Glomerular endothelial cell (primary cell): Measurements from ENCODE around the gene VAT1L. TPM values are rescaled to one million over a fixed set of nuclear protein-coding genes. Genes with fewer than 3 reads are reported as not detected.
A peak's percentile ranks its signal among the peaks of the same experiment; 100 is the strongest.
"Not testable (repeated sequence)": the region's sequence is repeated elsewhere in the genome, so short reads cannot be mapped to it uniquely, and the experiment has no call there.

Experiments
- DNase-seq: peaks from one replicate; pipeline ENCODE4 v3.0.0-alpha.2; 2011; ENCODE audit warnings: low read depth, low spot score; ENCODE audit errors: extremely low read depth
- total RNA-seq: library from RNA; depleted of rRNA; stranded (reverse); fragments of >200 nt; gene quantifications from 2 replicates; pipeline ENCODE4 v1.2.3, GENCODE V29; 2015

VAT1L gene
- total RNA-seq, 1 donor from 2014 or later, result 6.4 TPM

DNA sequence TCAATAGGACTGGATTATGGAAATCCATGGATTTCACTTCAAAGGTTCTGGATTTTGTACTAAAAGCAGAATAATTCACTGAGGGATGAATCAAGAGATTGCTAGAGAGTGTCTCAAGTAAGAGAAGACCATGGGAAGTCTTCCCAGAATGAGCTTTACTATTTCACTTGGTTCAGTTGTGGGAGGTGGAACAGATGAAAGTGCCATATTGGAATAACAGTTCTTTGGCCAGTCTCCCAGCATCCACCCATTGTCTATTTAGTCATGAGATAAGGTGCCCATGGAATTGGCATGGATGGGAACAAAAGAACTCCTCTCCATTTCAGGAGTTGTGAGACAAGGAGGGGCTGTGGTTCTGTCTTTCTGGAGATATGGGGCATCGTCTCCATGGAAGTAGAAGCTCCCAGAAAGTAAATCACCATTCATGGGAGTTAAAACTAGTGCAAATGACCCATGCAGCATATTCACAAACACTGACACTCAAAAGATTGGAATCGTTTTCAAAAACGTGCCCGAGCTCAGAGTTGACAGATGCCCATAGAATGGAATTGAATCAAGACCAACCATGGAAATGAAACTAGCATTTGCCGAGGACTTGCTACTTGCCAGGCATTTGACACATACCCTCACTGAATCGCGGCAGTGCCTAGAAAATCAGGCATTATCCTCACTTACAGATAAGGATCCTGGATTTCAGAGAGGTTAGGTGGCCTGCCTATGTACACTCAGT, 197.8 kb downstream of the VAT1L start:
- no peak for DNase-seq

DNA sequence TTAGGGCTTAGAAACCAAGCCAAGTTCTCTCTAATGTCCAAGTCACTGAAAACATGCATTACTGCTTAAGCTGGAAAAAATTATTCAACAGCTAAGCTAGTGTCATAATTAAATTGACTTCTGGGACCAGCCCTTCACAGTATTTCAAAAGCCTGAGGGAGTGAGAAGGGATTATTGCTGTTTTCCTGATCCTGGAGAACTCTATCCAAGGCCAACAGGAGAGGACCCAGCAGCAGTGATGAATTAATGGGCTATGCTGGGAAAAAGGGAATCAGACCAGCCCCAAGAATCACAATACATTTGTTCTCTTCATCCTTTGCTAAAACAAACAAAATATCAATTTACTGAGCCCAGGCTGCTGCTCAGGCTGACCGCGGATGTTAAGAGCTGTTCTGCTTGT, 199.4 kb downstream of the VAT1L start:
- DNase-seq, result no peak

DNA sequence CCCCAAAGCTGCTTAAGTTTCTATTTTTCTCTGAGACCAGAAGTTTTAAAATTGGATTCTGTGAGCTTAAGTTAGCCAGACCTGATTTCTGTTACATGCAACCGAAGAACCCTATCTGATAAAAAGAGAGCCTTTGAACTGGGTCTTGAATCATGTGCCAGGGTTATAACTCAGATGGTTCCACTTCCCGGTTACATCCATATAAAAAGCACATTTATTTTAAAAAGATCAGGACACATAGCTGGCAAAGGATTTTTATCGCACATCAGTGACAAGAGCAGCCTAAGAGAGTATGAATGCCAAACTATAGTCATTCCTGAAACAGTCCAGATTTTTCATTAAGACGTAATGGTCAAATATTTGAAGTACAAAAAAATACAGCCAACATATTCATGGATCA, 201.5 kb downstream of the VAT1L start:
- no peak for DNase-seq

DNA sequence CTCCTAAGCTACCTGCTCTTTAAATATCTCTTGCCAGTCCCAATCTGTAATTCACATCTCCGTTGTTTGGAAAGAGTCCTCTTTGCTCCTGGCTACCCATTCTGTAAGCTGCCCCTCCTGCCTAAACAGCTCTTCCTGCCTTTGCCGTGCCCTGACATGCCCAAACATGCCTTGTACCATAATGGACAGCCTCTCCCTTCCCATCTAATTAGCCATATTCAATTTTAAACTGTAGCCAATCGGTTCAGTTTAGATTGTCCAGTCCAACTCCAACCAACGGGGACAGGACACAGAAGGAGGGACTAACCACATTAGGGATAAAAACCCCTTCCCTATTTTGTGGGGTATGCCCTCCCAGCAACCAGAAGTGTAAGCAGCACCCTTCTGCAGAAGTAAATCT, 203.3 kb downstream of the VAT1L start:
- no peak for DNase-seq

- not testable (repeated sequence) for DNase-seq
Observed at GRCh38 chr16:77992381-77992780, 204.0 kb downstream of the VAT1L start.

DNA sequence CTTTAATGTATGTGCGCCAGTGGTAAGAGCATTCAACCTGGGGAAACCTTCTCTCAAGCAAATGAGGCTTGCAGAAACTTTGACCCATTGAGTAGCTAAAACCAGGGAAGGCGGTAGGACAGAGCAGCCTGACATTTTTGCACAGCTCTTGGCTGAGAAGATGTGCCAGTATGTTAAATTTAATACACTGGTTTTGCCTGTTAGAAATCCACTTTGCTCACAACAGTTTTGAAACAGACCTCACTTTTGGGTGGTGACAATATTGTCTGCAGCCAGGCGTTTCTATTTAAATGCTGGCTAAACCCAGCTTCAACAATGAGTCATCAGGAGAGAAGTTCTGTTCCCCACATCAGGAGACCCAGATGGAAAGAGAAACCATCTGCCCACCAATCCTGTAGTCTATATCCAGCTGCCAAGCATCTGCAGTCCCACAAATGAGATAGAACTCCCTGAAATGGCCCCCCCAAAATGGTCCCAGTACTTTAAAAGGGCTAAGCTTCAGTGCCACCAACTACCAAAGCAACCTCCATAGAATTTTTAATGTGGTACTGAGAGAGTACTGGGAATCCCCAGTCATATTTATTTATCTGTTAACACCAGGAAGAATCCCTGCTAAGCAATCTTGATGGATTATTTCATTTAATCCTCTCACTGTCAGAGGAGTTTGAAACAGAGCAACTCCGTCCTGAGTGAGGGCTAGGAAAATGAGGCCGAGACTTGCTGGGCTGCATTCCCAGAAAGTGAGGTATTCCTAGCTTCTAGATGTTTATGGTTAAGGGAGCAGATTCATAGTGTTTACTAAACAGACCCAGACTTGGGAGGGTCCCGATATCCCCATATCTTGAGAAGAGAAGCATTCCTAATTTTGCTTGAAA, 205.0 kb downstream of the VAT1L start:
- DNase-seq, result no peak

DNA sequence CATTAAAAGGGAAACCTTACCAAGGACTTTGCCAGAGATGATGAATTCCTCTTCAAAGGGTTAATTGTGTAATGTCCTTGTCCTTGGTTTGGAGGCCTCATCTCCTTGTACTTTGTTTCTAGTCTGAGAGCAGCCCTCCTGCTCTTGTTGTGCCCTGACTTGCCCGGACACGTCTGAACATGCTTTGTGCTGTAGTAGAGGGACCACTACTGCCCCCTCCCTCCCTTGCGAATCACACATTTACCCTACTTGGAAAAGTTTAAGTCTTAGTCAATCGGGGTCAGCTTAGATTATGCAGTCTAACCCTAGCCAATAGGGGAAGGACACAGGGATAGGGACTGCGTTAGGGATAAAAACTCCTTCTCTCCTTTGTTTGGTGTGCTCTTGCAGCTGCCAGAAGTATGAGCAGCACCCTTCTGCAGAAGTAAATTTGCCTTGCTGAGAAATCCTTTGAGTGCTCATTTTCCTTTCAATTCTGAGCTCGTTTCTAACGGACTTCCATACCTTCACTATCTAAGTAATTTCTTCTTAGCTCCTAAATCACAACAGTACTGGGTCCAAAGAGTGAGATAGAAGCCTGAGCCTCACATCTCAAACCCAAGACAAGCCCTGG, 207.6 kb downstream of the VAT1L start:
- no peak for DNase-seq

- DNase-seq, result no peak
Observed at GRCh38 chr16:77998350-77999023, 210.1 kb downstream of the VAT1L start.

DNA sequence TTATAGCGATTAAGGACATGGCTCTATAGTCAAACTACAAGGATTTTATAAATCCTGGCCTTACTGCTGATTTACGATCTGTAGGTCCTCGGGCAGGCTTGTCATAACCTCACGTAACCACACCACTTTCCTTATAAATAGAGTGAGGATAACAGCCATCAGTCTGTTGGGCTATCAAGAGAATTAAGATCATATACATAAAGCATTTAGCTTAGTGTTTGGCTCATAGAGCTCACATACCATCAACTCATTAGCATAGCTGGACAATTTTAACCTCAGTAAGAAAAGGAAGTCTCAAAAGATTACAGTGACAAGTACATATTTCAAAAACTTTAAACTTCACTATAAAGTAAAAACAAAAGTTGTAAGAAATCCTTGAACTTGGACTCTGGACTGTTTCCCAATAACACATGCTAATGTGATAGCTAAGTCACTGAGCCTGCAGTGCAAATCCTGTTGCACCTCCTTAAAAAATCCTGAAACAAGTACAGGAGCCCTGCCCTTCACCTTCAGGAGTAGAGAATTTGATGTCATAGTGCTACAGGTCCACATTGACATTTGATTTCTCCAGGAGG, 213.2 kb downstream of the VAT1L start:
- DNase-seq, result no peak

DNA sequence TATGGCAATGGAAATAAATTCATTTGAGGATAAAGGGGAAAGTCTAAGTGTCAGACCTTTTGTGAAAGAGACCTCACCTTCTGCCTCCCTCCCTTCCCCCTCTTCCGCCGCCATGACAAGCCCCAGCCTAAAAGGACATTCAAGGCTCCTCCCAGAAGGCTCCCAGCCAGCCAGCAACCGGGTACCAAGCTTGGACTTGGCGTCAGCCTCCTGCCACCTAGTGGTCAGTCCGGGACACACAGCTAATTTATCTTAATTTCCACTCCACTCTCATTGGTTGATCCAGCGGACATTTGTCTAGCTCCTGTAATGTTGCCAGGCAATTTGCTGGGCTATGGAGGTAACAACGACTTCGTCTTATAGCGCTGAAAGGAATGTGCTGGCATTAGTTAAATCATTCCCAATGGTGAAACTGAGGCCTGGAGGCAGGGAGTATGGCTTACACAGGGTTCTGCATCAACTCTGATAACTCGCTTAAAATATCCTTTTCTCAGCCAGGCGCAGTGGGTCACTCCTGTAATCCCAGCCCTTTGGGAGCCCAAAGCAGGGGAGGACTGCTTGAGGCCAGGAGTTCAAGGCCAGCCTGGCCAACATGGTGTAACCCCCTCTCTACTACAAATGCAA, 214.7 kb downstream of the VAT1L start:
- peak; percentile 79 for DNase-seq

GRCh38 chr16:78004517-78004916, 216.2 kb downstream of the VAT1L start:
- DNase-seq, result no peak

DNA sequence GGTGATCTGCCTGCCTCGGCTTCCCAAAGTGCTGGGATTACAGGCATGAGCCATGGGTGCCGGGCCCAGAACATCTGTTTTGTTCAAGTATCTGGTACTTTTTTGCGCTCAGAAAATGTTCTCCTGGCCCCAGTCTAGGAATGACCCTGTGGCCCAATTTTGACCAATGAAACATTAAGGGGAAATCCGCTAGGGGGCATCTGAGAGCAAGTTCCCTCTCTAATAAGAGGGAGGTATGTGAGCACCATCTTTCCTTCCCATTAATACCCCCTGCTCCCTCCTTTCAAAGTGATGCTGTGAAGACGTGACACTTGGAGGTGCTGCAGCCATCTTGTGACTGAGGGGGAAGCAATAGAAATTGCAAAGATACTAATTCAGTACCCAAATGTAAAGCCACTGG, 217.5 kb downstream of the VAT1L start:
- DNase-seq, result no peak

GRCh38 chr16:78007121-78007520, 218.8 kb downstream of the VAT1L start:
- no peak for DNase-seq

DNA sequence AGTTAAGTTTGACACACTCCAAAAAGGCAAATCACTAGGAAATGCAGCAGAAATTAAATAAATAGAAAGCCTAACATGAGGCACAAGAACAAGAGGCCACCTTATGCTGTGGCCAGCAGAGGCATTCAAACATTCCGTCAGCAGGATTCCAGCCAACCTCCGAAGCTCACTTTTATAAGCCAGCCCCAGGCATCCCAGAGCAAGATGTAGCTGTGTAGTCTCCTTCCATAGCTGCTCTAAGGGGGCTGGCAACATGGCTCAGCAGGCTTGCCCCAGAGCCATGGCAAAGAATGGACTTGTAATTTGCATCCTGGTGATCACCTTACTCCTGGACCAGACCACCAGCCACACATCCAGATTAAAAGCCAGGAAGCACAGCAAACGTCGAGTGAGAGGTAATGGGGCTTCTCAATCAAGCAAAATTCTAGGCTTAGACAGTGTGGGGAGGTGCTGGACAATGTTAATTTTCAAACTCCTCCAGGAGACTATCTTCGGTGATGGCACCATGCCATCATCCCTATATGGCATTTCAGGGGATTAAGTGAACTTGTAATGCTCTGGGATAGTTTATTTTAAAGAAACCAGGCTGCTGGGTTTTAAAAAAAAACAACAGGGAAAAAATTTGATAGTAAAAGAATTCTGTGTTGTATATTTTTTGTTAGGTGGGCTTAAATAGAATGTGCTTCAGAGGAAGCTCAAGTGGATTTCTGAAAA, 234.1 kb downstream of the VAT1L start, which contains the start of gene CLEC3A:
TSS of gene CLEC3A (plus strand) at position 202 of the 714 bp plus-strand sequence. CDS start at position 281, 79 bp downstream.
- no peak for DNase-seq

- no peak for DNase-seq
Observed at GRCh38 chr16:78024159-78024558, 235.8 kb downstream of the VAT1L start.

DNA sequence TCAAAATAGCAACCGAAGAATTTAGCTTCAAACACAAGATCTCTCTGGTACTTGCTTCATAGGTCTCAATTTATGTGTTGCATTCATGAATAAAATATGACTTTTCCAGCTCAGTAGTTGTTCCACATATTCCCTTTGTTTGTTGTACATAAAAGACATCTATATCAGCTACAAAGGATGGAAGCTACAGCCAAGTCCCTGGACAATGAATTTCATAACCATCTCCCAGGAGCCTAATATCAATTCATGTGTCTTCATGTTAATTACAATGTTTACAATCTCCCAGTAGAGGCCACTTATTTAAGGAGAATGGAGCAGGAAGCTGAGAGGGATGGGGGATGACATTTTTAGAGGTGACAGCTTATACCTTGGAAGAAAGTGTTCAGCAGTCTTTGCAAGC, 237.3 kb downstream of the VAT1L start:
- no peak for DNase-seq

GRCh38 chr16:78028018-78028417, 239.7 kb downstream of the VAT1L start:
- DNase-seq, result no peak
